Tibial nerve (tissue), 4 donors: Measurements from ENCODE around the gene APOLD1. TPM values are rescaled to one million over a fixed set of nuclear protein-coding genes. Genes with fewer than 3 reads are reported as not detected.
"Not testable (repeated sequence)": the region's sequence is repeated elsewhere in the genome, so short reads cannot be mapped to it uniquely, and the experiment has no call there.

Source experiments
- DNase-seq, 2 donors: peaks; one replicate each; pipeline ENCODE4 v3.0.0-alpha.2; 2019; ENCODE audit warnings: low spot score in 2 of 2
- H3K27ac ChIP-seq, 4 donors: fragments of 200-600 bp; sonication (generic) in 3 of 4; one replicate each; pipeline ENCODE4 v1.5.1; 2017 to 2019; ENCODE audit warnings: mild to moderate bottlenecking in 1 of 4
- H3K27me3 ChIP-seq, 2 donors: fragments of 200-600 bp; sonication (generic) in 1 of 2; one replicate each; pipeline versions ENCODE4 v1.5.1 to v1.6.0; 2017 to 2019
- H3K36me3 ChIP-seq, 3 donors: fragments of 200-600 bp; sonication (generic); one replicate each; pipeline ENCODE4 v1.5.1; 2018 to 2019
- H3K4me1 ChIP-seq, 4 donors: fragments of 200-600 bp; sonication (generic) in 3 of 4; one replicate each; pipeline ENCODE4 v1.5.1; 2017 to 2019
- H3K4me3 ChIP-seq, 4 donors: fragments of 200-600 bp; sonication (generic) in 3 of 4; one replicate each; pipeline ENCODE4 v1.5.1; 2017 to 2019; ENCODE audit warnings: mild to moderate bottlenecking in 1 of 4, moderate library complexity in 1 of 4
- H3K9me3 ChIP-seq, 4 donors: fragments of 200-600 bp; sonication (generic) in 3 of 4; one replicate each; pipeline ENCODE4 v1.5.1; 2017 to 2019
- CTCF ChIP-seq, 5 experiments: fragments of 200-600 bp in 3 of 5; fragments of 450-650 bp in 2 of 5; sonication (generic) in 3 of 5; IDR thresholded peaks; one replicate each; pipeline ENCODE4 v1.5.1; 2016 to 2019; ENCODE audit warnings: antibody characterized with exemption in 5 of 5, mild to moderate bottlenecking in 3 of 5, moderate library complexity in 2 of 5
- EP300 ChIP-seq, 2 donors: sonication (generic); formaldehyde crosslinking; IDR thresholded peaks; one replicate each; pipeline ENCODE4 v1.6.1; 2017; ENCODE audit warnings: antibody characterized with exemption in 2 of 2, mild to moderate bottlenecking in 1 of 2
- POLR2A ChIP-seq, 2 donors: fragments of 450-650 bp; IDR thresholded peaks; one replicate each; pipeline ENCODE4 v1.6.1; 2017; ENCODE audit warnings: antibody characterized with exemption in 2 of 2, mild to moderate bottlenecking in 2 of 2, moderate library complexity in 2 of 2
- WGBS, 2 donors: methylation state at CpG; one replicate each; pipeline ENCODE4 v1.1.5; 2018; 5-methylcytosine and 5-hydroxymethylcytosine counted together
- total RNA-seq, 4 donors: library from RNA; depleted of rRNA; stranded (reverse); fragments of >200 nt; gene quantifications; one replicate each; pipeline ENCODE4 v1.1.0, GENCODE V29; 2016

Gene APOLD1
- 100 to 1,000 TPM in 1 of 4 donors, 10 to 100 TPM in 3; 43.7 to 138 (median 83.9) TPM for total RNA-seq

GRCh38 chr12:12784911-12785814 is at the start of gene APOLD1:
TSS of gene APOLD1 (plus strand) at chr12:12785659. CDS start at chr12:12785692, 33 bp downstream.
- Histone ChIP-seq H3K4me1 (peaks cover 0 to 32% (median 2%) of the 10 kb centered on the region in 4 donors), H3K36me3 (no peaks in the 10 kb centered on the region), H3K9me3 (no peaks in the 10 kb centered on the region), H3K27ac (peak within 1 kb of the TSS; percentile 87 to 94 (median 90)), H3K4me3 (peak within 1 kb of the TSS; percentile 65 to 83 (median 70)), H3K27me3 (no peaks in the 10 kb centered on the region)
- TF ChIP-seq POLR2A (IDR thresholded peaks at IDR 0.05) (peak in 1 of 2 donors; percentile 46), EP300 (IDR thresholded peaks at IDR 0.05) (peak; percentile 95 to 100), CTCF (IDR thresholded peaks at IDR 0.05) (no peak)
- peak in 1 of 2 donors; percentile 33 for DNase-seq
- WGBS, 2 donors, result 69 to 70% methylated on average over 14 of the region's 14 CpGs

GRCh38 chr12:12736759-12737676 is 48.4 kb upstream of the APOLD1 start:
- H3K27ac ChIP-seq, result peak overlapping the region; percentile 4 to 82 (median 68)
- TF ChIP-seq CTCF (IDR thresholded peaks at IDR 0.05) (peak; percentile 25 to 54 (median 47)), EP300 (IDR thresholded peaks at IDR 0.05) (peak in 1 of 2 donors; percentile 14), POLR2A (IDR thresholded peaks at IDR 0.05) (no peak)
- no peak for DNase-seq
- no peaks in the 10 kb centered on the region for H3K9me3 ChIP-seq
- no peaks in the 10 kb centered on the region for H3K27me3 ChIP-seq
- H3K36me3 ChIP-seq, result no peaks in the 10 kb centered on the region
- WGBS, 2 donors, result 39 to 51% methylated on average over 9 of the region's 9 CpGs
- H3K4me3 ChIP-seq, result peak overlapping the region in 1 of 4 donors; percentile 15
- peaks cover 0 to 50% (median 3%) of the 10 kb centered on the region in 4 donors for H3K4me1 ChIP-seq

GRCh38 chr12:12738152-12738551 is 47.3 kb upstream of the APOLD1 start:
- H3K27me3 ChIP-seq, H3K4me3 ChIP-seq, H3K27ac ChIP-seq, DNase-seq, H3K36me3 ChIP-seq, H3K9me3 ChIP-seq: not testable (repeated sequence)
- H3K4me1 ChIP-seq, result peaks cover 0 to 50% (median 3%) of the 10 kb centered on the region in 4 donors
- 87 to 88% methylated on average over 2 of the region's 2 CpGs for WGBS, 2 donors

- Histone ChIP-seq H3K4me1 (peaks cover 0 to 19% (median 0%) of the 10 kb centered on the region in 4 donors), H3K27me3 (no peaks in the 10 kb centered on the region), H3K9me3 (no peaks in the 10 kb centered on the region), H3K36me3 (no peaks in the 10 kb centered on the region), H3K27ac (peak overlapping the region in 1 of 4 donors; percentile 45), H3K4me3 (no peak overlapping the region)
- 21 to 25% methylated on average over 3 of the region's 3 CpGs for WGBS, 2 donors
- no peak for DNase-seq
- TF ChIP-seq EP300 (IDR thresholded peaks at IDR 0.05), result no peak
- TF ChIP-seq POLR2A (IDR thresholded peaks at IDR 0.05), result no peak
- TF ChIP-seq CTCF (IDR thresholded peaks at IDR 0.05), result no peak
These were observed 43.8 kb upstream of the APOLD1 start for GRCh38 chr12:12741660-12742059.

GRCh38 chr12:12744546-12745305 is 40.7 kb upstream of the APOLD1 start:
- peaks cover 0 to 19% (median 0%) of the 10 kb centered on the region in 4 donors for H3K4me1 ChIP-seq
- no peaks in the 10 kb centered on the region for H3K27me3 ChIP-seq
- TF ChIP-seq CTCF (IDR thresholded peaks at IDR 0.05) (no peak), EP300 (IDR thresholded peaks at IDR 0.05) (no peak), POLR2A (IDR thresholded peaks at IDR 0.05) (no peak)
- H3K4me3 ChIP-seq, result no peak overlapping the region
- whole genome bisulfite sequencing, 2 donors, result 80 to 81% methylated on average over 8 of the region's 8 CpGs
- no peak for DNase-seq
- H3K27ac ChIP-seq, result no peak overlapping the region
- no peaks in the 10 kb centered on the region for H3K36me3 ChIP-seq
- no peaks in the 10 kb centered on the region for H3K9me3 ChIP-seq
